HepG2 (cell line): Measurements from ENCODE around the gene ABHD12. TPM values are rescaled to one million over a fixed set of nuclear protein-coding genes. Genes with fewer than 3 reads are reported as not detected.
A peak's percentile ranks its signal among the peaks of the same experiment; 100 is the strongest.

Experiments used
- DR1 ChIP-seq: sonication (generic); formaldehyde crosslinking; IDR thresholded peaks from 2 replicates; pipeline ENCODE4 v1.8.0; 2021; ENCODE audit warnings: mild to moderate bottlenecking, missing genetic modification reagents, inconsistent platforms
- HCFC1 ChIP-seq: fragments of 150-350 bp; IDR thresholded peaks from 2 replicates; pipeline ENCODE4 v1.6.1; 2014; ENCODE audit warnings: low read depth, low read length
- KLF11 ChIP-seq: IDR thresholded peaks from 2 replicates; pipeline ENCODE4 v1.6.1; 2016; ENCODE audit warnings: missing compliant biosample characterization
- MATR3 ChIP-seq: sonication (generic); formaldehyde crosslinking; IDR thresholded peaks from 2 replicates; pipeline ENCODE4 v1.4.0; 2020; ENCODE audit warnings: missing genetic modification reagents
- MXI1 ChIP-seq: IDR thresholded peaks from 3 replicates; pipeline ENCODE4 v1.6.1; 2012; ENCODE audit warnings: low read depth, low read length, inconsistent platforms, borderline replicate concordance
- ONECUT2 ChIP-seq: sonication (generic); formaldehyde crosslinking; IDR thresholded peaks from 2 replicates; pipeline ENCODE4 v1.4.0; 2020; ENCODE audit warnings: missing genetic modification reagents
- PAWR ChIP-seq: sonication (generic); formaldehyde crosslinking; IDR thresholded peaks from 2 replicates; pipeline ENCODE4 v1.4.0; 2020; ENCODE audit warnings: missing genetic modification reagents, mild to moderate bottlenecking, borderline replicate concordance
- PHF20 ChIP-seq: sonication (generic); formaldehyde crosslinking; IDR thresholded peaks from 2 replicates; pipeline ENCODE4 v1.5.0; 2020; ENCODE audit warnings: mild to moderate bottlenecking, missing genetic modification reagents
- REPIN1 ChIP-seq: sonication (generic); formaldehyde crosslinking; IDR thresholded peaks from 2 replicates; pipeline ENCODE4 v1.8.0; 2022; ENCODE audit warnings: missing genetic modification reagents, low read depth, mild to moderate bottlenecking, borderline replicate concordance
- SP1 ChIP-seq, 2 experiments: fragments of 450-650 bp in 1 of 2; sonication (generic) in 1 of 2; formaldehyde crosslinking in 1 of 2; IDR thresholded peaks; 2 replicates each; pipeline versions ENCODE4 v1.4.0 to v1.6.1; 2016 to 2020; ENCODE audit warnings: missing genetic modification reagents in 1 of 2
- ZFY ChIP-seq: sonication (generic); formaldehyde crosslinking; IDR thresholded peaks from 2 replicates; pipeline ENCODE4 v1.4.0; 2020; ENCODE audit warnings: missing genetic modification reagents
- ZNF160 ChIP-seq: sonication (generic); formaldehyde crosslinking; IDR thresholded peaks from 2 replicates; pipeline ENCODE4 v1.8.0; 2022; ENCODE audit warnings: mild to moderate bottlenecking, inconsistent platforms, missing genetic modification reagents
- ZNF225 ChIP-seq: sonication (generic); formaldehyde crosslinking; IDR thresholded peaks from 2 replicates; pipeline ENCODE4 v1.4.0; 2020; ENCODE audit warnings: mild to moderate bottlenecking, missing genetic modification reagents
- ZNF546 ChIP-seq: sonication (generic); formaldehyde crosslinking; conservative IDR thresholded peaks from 2 replicates; pipeline ENCODE4 v1.8.1; 2023; ENCODE audit warnings: mild to moderate bottlenecking, missing genetic modification reagents
- ZNF589 ChIP-seq: sonication (generic); formaldehyde crosslinking; conservative IDR thresholded peaks from 2 replicates; pipeline ENCODE4 v1.8.0; 2022; ENCODE audit warnings: mild to moderate bottlenecking, moderate library complexity, missing genetic modification reagents
- ZSCAN29 ChIP-seq: sonication (generic); formaldehyde crosslinking; conservative IDR thresholded peaks from 2 replicates; pipeline ENCODE4 v1.4.0; 2020; ENCODE audit warnings: mild to moderate bottlenecking, missing genetic modification reagents
- polyA plus RNA-seq, 8 experiments: library from polyadenylated mRNA; depleted of rRNA in 3 of 8; stranded (reverse) in 7 of 8; unstranded in 1 of 8; fragments of >200 nt; fragmentation: Illumina TruSeq in 4 of 8; extraction: Trizol in 4 of 8; gene quantifications; 2 replicates each; pipeline versions ENCODE4 v1.2.1 to v1.2.3, GENCODE V29; 2011 to 2016; ENCODE audit warnings: low read depth in 4 of 8, missing spikeins in 1 of 8, mixed read lengths in 1 of 8; ENCODE audit not compliant: insufficient read depth in 1 of 8
- total RNA-seq, 5 experiments: library from RNA; depleted of rRNA; stranded (reverse); fragments of >200 nt; fragmentation: Illumina TruSeq; extraction: Trizol; gene quantifications; 2 replicates each; pipeline ENCODE4 v1.2.3, GENCODE V29; 2016; ENCODE audit warnings: low read depth in 1 of 5
- TF ChIP-seq, protein P1 (sequence below): sonication (generic); formaldehyde crosslinking; IDR thresholded peaks from 2 replicates; pipeline ENCODE4 v1.8.0; 2022; ENCODE audit warnings: missing genetic modification reagents, mild to moderate bottlenecking, borderline replicate concordance
- TF ChIP-seq, protein P2 (sequence below): sonication (generic); formaldehyde crosslinking; IDR thresholded peaks from 2 replicates; pipeline ENCODE4 v1.5.0; 2020; ENCODE audit warnings: mild to moderate bottlenecking, low read depth, missing genetic modification reagents, borderline replicate concordance
- TF ChIP-seq, protein P3 (sequence below), 2 experiments: fragments of 450-650 bp in 1 of 2; sonication (generic) in 1 of 2; formaldehyde crosslinking; IDR thresholded peaks; 2 replicates each; pipeline versions ENCODE4 v1.5.0 to v1.8.0; 2020 to 2022; ENCODE audit warnings: mild to moderate bottlenecking in 1 of 2, missing genetic modification reagents in 1 of 2
- TF ChIP-seq, protein P4 (sequence below): sonication (generic); formaldehyde crosslinking; IDR thresholded peaks from 2 replicates; pipeline ENCODE4 v1.4.0; 2020; ENCODE audit warnings: mild to moderate bottlenecking, low read depth, missing genetic modification reagents
- TF ChIP-seq, protein P5 (sequence below): sonication (generic); formaldehyde crosslinking; IDR thresholded peaks from 2 replicates; pipeline ENCODE4 v1.4.0; 2020; ENCODE audit warnings: mild to moderate bottlenecking, missing genetic modification reagents
- TF ChIP-seq, protein P6 (sequence below): sonication (generic); formaldehyde crosslinking; IDR thresholded peaks from 2 replicates; pipeline ENCODE4 v1.4.0; 2020; ENCODE audit warnings: missing genetic modification reagents; ENCODE audit errors: not compliant biosample characterization
- TF ChIP-seq, protein P7 (sequence below): sonication (generic); formaldehyde crosslinking; IDR thresholded peaks from 2 replicates; pipeline ENCODE4 v1.5.1; 2020; ENCODE audit warnings: mild to moderate bottlenecking, moderate library complexity, missing genetic modification reagents

The ABHD12 gene
- total and polyA plus RNA-seq, 2 of the 13 experiments (the other 11 are each of a cell fraction or from before 2014, with no cell fraction given), result 23.5 to 72.1 TPM

DNA sequence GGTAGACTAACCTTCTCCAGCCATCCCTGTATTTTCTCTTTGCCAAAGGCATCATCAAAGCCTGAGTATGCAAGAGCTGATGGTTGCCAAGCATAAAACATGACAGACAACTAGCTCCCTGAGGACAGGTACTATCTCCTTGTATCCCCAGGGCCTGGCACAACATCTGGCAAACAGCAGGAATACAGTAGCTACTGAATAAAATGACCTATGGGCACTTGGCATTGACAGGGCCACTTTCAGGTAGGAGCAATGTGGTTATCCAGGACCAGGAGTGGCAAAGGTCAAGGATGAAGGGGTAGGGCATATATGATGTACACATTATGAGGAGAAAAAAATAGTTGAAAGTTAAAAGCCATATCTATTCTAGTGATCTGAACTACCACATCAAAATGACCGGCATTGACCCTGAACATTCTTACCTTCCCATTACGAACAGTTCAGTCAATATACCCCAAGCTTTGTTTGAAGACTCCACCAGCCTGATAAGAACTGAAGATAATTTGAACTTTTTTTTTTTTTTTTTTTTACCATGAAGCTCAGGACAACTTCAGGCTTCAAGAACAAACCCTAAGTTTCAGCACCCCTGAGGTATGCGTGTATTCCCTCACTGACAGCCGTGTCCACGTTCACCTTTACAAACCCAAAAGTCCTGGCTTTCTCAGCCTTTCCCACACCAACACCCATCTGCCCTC lies 12.3 kb downstream of the ABHD12 start (continued):
- TF ChIP-seq, protein P1, sequence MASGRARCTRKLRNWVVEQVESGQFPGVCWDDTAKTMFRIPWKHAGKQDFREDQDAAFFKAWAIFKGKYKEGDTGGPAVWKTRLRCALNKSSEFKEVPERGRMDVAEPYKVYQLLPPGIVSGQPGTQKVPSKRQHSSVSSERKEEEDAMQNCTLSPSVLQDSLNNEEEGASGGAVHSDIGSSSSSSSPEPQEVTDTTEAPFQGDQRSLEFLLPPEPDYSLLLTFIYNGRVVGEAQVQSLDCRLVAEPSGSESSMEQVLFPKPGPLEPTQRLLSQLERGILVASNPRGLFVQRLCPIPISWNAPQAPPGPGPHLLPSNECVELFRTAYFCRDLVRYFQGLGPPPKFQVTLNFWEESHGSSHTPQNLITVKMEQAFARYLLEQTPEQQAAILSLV (CRISPR knock-in tag), result no peak
- TF ChIP-seq SP1 (IDR thresholded peaks at IDR 0.05) (no peak), SP1 (CRISPR knock-in tag; IDR thresholded peaks at IDR 0.05) (0 out of 2 replicates have a peak, but pooled peaks have one; percentile 13), ZNF225 (no peak), ZNF589 (CRISPR knock-in tag) (no peak), PHF20 (CRISPR knock-in tag) (no peak), MXI1 (no peak; the same call in 2 of the 3 replicates), KLF11 (CRISPR knock-in tag) (no peak), ZNF160 (CRISPR knock-in tag) (no peak), DR1 (CRISPR knock-in tag) (no peak), ZNF546 (CRISPR knock-in tag) (no peak), PAWR (CRISPR knock-in tag) (no peak), ZSCAN29 (CRISPR knock-in tag) (no peak), ZFY (0 out of 2 replicates have a peak, but pooled peaks have one; percentile 15), REPIN1 (CRISPR knock-in tag) (no peak), HCFC1 (no peak), MATR3 (CRISPR knock-in tag) (no peak), ONECUT2 (CRISPR knock-in tag) (peak; percentile 75)
- TF ChIP-seq, protein P2, sequence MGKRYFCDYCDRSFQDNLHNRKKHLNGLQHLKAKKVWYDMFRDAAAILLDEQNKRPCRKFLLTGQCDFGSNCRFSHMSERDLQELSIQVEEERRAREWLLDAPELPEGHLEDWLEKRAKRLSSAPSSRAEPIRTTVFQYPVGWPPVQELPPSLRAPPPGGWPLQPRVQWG (CRISPR knock-in tag), result no peak
- TF ChIP-seq, protein P3, sequence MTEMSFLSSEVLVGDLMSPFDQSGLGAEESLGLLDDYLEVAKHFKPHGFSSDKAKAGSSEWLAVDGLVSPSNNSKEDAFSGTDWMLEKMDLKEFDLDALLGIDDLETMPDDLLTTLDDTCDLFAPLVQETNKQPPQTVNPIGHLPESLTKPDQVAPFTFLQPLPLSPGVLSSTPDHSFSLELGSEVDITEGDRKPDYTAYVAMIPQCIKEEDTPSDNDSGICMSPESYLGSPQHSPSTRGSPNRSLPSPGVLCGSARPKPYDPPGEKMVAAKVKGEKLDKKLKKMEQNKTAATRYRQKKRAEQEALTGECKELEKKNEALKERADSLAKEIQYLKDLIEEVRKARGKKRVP (CRISPR knock-in tag; IDR thresholded peaks at IDR 0.05), result no peak
- TF ChIP-seq, protein P4, sequence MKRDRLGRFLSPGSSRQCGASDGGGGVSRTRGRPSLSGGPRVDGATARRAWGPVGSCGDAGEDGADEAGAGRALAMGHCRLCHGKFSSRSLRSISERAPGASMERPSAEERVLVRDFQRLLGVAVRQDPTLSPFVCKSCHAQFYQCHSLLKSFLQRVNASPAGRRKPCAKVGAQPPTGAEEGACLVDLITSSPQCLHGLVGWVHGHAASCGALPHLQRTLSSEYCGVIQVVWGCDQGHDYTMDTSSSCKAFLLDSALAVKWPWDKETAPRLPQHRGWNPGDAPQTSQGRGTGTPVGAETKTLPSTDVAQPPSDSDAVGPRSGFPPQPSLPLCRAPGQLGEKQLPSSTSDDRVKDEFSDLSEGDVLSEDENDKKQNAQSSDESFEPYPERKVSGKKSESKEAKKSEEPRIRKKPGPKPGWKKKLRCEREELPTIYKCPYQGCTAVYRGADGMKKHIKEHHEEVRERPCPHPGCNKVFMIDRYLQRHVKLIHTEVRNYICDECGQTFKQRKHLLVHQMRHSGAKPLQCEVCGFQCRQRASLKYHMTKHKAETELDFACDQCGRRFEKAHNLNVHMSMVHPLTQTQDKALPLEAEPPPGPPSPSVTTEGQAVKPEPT (CRISPR knock-in tag), result no peak
- TF ChIP-seq, protein P5, sequence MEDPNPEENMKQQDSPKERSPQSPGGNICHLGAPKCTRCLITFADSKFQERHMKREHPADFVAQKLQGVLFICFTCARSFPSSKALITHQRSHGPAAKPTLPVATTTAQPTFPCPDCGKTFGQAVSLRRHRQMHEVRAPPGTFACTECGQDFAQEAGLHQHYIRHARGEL (CRISPR knock-in tag), result no peak
- TF ChIP-seq, protein P6, sequence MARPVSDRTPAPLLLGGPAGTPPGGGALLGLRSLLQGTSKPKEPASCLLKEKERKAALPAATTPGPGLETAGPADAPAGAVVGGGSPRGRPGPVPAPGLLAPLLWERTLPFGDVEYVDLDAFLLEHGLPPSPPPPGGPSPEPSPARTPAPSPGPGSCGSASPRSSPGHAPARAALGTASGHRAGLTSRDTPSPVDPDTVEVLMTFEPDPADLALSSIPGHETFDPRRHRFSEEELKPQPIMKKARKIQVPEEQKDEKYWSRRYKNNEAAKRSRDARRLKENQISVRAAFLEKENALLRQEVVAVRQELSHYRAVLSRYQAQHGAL (CRISPR knock-in tag), result no peak
- TF ChIP-seq, protein P7, sequence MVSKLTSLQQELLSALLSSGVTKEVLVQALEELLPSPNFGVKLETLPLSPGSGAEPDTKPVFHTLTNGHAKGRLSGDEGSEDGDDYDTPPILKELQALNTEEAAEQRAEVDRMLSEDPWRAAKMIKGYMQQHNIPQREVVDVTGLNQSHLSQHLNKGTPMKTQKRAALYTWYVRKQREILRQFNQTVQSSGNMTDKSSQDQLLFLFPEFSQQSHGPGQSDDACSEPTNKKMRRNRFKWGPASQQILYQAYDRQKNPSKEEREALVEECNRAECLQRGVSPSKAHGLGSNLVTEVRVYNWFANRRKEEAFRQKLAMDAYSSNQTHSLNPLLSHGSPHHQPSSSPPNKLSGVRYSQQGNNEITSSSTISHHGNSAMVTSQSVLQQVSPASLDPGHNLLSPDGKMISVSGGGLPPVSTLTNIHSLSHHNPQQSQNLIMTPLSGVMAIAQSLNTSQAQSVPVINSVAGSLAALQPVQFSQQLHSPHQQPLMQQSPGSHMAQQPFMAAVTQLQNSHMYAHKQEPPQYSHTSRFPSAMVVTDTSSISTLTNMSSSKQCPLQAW (CRISPR knock-in tag), result no peak
